A673 (cell line): ENCODE results near the gene KBTBD2. TPM values are rescaled to one million over a fixed set of nuclear protein-coding genes. Genes with fewer than 3 reads are reported as not detected.
A peak's percentile ranks its signal among the peaks of the same experiment; 100 is the strongest.

Experiments
- BruUV-seq: library from RNA; stranded (reverse); fragments of 400-500 nt; replicated peaks from 2 replicates; lab custom pipeline; 2021; lab: Mats Ljungman, UMichigan
- CTCF ChIA-PET: fragments of 300-600 bp; sonication (Branson Sonifier 250); formaldehyde crosslinking; loops from one replicate; lab custom pipeline; 2022; ENCODE audit warnings: antibody characterized with exemption; lab: Charles Lee
- POLR2A ChIA-PET: fragments of 300-600 bp; sonication (Branson Sonifier 250); formaldehyde crosslinking; loops from one replicate; lab custom pipeline; 2022; ENCODE audit warnings: antibody characterized with exemption; ENCODE audit not compliant: low non-redundant PET; lab: Charles Lee
- DNase-seq: peaks from one replicate; pipeline ENCODE4 v3.0.0-alpha.2; 2015; ENCODE audit warnings: low spot score
- H3K27ac ChIP-seq: fragments of 200-600 bp; sonication (generic); 2 replicates; pipeline ENCODE4 v1.5.1; 2016; ENCODE audit warnings: mixed run types, low read depth, mild to moderate bottlenecking, mixed read lengths, antibody characterized with exemption, low read length; ENCODE audit not compliant: poor library complexity, severe bottlenecking
- H3K27me3 ChIP-seq: fragments of 200-600 bp; sonication (generic); replicated peaks from 2 replicates; pipeline ENCODE4 v1.6.1; 2017; ENCODE audit warnings: mixed run types, low read depth, mild to moderate bottlenecking, mixed read lengths, antibody characterized with exemption, low read length; ENCODE audit not compliant: insufficient read depth, poor library complexity
- H3K36me3 ChIP-seq: fragments of 200-600 bp; sonication (generic); 2 replicates; pipeline ENCODE4 v1.6.1; 2016; ENCODE audit warnings: mixed run types, mild to moderate bottlenecking, mixed read lengths, antibody characterized with exemption, low read length; ENCODE audit not compliant: insufficient read depth, poor library complexity, severe bottlenecking
- H3K4me1 ChIP-seq: fragments of 200-600 bp; sonication (generic); 2 replicates; pipeline ENCODE4 v1.6.1; 2017; ENCODE audit warnings: mixed run types, mild to moderate bottlenecking, mixed read lengths, antibody characterized with exemption, low read length; ENCODE audit not compliant: insufficient read depth, poor library complexity, severe bottlenecking
- H3K4me3 ChIP-seq: fragments of 200-600 bp; sonication (generic); 2 replicates; pipeline ENCODE4 v1.5.1; 2016; ENCODE audit warnings: low read depth, mixed run types, mild to moderate bottlenecking, mixed read lengths, low read length; ENCODE audit not compliant: poor library complexity, severe bottlenecking
- H3K9me3 ChIP-seq: fragments of 200-600 bp; sonication (generic); 2 replicates; pipeline ENCODE4 v1.6.1; 2016; ENCODE audit warnings: mixed run types, low read depth, mild to moderate bottlenecking, mixed read lengths, antibody characterized with exemption, low read length; ENCODE audit not compliant: poor library complexity, severe bottlenecking
- CTCF ChIP-seq: fragments of 300-800, 200-600 bp; sonication (generic); conservative IDR thresholded peaks from 2 replicates; pipeline ENCODE4 v1.5.1; 2017; ENCODE audit warnings: low read depth, mild to moderate bottlenecking, antibody characterized with exemption, low read length, moderate library complexity, mixed read lengths
- EZH2 ChIP-seq: fragments of 200-600 bp; sonication (generic); IDR thresholded peaks from 2 replicates; pipeline ENCODE4 v1.6.1; 2017; ENCODE audit warnings: borderline replicate concordance, low read depth, mild to moderate bottlenecking, mixed read lengths, antibody characterized with exemption, low read length; ENCODE audit not compliant: poor library complexity, severe bottlenecking
- intact Hi-C: fragments of 100-400 bp; cut with micrococcal nuclease; formaldehyde crosslinking; loops from one replicate; pipeline ENCODE4 v1.10.0; 2022; ENCODE audit not compliant: unreplicated experiment
- total RNA-seq: library from RNA; stranded (reverse); gene quantifications from 2 replicates; pipeline ENCODE4 v1.2.3, GENCODE V29; 2021

The KBTBD2 gene
- total RNA-seq, 1 experiment from 2014 or later = 51.0 TPM

DNA sequence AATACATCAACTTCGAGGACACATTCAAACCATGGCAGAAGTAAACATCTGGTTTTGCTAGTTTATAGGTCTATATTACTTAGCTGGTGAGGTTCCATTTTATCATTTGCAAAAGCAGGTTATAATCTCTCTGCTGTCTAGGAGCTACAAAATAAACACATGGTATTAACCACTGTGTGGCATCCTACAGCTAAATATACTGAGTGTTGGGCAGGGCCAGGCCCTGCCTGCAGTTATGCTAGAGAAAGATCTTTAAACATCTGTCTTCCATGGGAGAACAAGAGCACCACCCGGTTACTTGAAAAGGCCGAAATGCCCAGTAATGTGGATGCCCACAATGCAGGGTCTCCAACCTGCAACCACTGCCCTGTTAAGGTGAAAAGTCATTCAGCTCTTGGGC is 45.1 kb upstream of the KBTBD2 start:
- Histone ChIP-seq H3K9me3 (no peaks in the 10 kb centered on the region), H3K4me3 (no peak overlapping the region), H3K27me3 (no peaks in the 10 kb centered on the region), H3K36me3 (peaks cover 12% of the 10 kb centered on the region), H3K27ac (no peak overlapping the region), H3K4me1 (peaks cover 18% of the 10 kb centered on the region)
- ChIA-PET CTCF (no interaction called here), POLR2A (no interaction called here)
- no peak for DNase-seq
- intact Hi-C loops = no loop called here
- BruUV-seq = no TSS peak
- TF ChIP-seq CTCF (0 out of 2 replicates have a peak, but pooled peaks have one; percentile 11), EZH2 (no peak)

GRCh38 chr7:32935558-32935957 is 44.0 kb upstream of the KBTBD2 start:
- DNase-seq = no peak
- Histone ChIP-seq H3K27me3 (no peaks in the 10 kb centered on the region), H3K9me3 (no peaks in the 10 kb centered on the region), H3K36me3 (peaks cover 21% of the 10 kb centered on the region), H3K4me1 (peaks cover 18% of the 10 kb centered on the region), H3K27ac (no peak overlapping the region), H3K4me3 (no peak overlapping the region)
- TF ChIP-seq EZH2 (no peak), CTCF (no peak)
- ChIA-PET CTCF (no interaction called here), POLR2A (no interaction called here)
- intact Hi-C loops = no loop called here
- no TSS peak for BruUV-seq

- no peaks in the 10 kb centered on the region for H3K27me3 ChIP-seq
- H3K4me1 ChIP-seq = no peaks in the 10 kb centered on the region
- intact Hi-C loops = no loop called here
- peaks cover 36% of the 10 kb centered on the region for H3K36me3 ChIP-seq
- no peak for TF ChIP-seq EZH2
- TF ChIP-seq CTCF = no peak
- ChIA-PET CTCF (no interaction called here), POLR2A (no interaction called here)
- no peak overlapping the region for H3K27ac ChIP-seq
- no peak for DNase-seq
- H3K9me3 ChIP-seq = no peaks in the 10 kb centered on the region
- no peak overlapping the region for H3K4me3 ChIP-seq
- no TSS peak for BruUV-seq
Measured at GRCh38 chr7:32930378-32930777, 38.8 kb upstream of the KBTBD2 start.
